Ectodermal cell (in vitro differentiated cells): Measurements from ENCODE around the gene FXYD3.
"Not testable (repeated sequence)": the region's sequence is repeated elsewhere in the genome, so short reads cannot be mapped to it uniquely, and the experiment has no call there.

Experiments used
- H3K27ac ChIP-seq: 2 replicates; pipeline ENCODE4 v1.7.0; 2013; ENCODE audit warnings: mild to moderate bottlenecking, low read depth, low read length; ENCODE audit not compliant: insufficient read depth, poor library complexity, severe bottlenecking
- H3K27me3 ChIP-seq: 2 replicates; pipeline ENCODE4 v1.7.0; 2013; ENCODE audit warnings: mild to moderate bottlenecking, low read length; ENCODE audit not compliant: insufficient read depth, control insufficient read depth, poor library complexity, severe bottlenecking
- H3K36me3 ChIP-seq: one replicate; pipeline ENCODE4 v1.7.0; 2013; ENCODE audit warnings: low read length; ENCODE audit not compliant: control insufficient read depth, insufficient read depth
- H3K4me1 ChIP-seq: one replicate; pipeline ENCODE4 v1.7.0; 2013; ENCODE audit warnings: low read length; ENCODE audit not compliant: control insufficient read depth, insufficient read depth
- H3K4me3 ChIP-seq: 2 replicates; pipeline ENCODE4 v1.7.0; 2013; ENCODE audit warnings: low read depth, low read length, control low read depth; ENCODE audit not compliant: insufficient read depth
- H3K9me3 ChIP-seq: 2 replicates; pipeline ENCODE4 v1.7.0; 2013; ENCODE audit warnings: mild to moderate bottlenecking, low read length, moderate library complexity; ENCODE audit not compliant: control insufficient read depth
- WGBS, 2 experiments: methylation state at CpG; one replicate each; pipeline ENCODE4 v1.1.7; 2013; ENCODE audit warnings: missing lambda C conversion rate in 2 of 2; 5-methylcytosine and 5-hydroxymethylcytosine counted together

The FXYD3 gene

DNA sequence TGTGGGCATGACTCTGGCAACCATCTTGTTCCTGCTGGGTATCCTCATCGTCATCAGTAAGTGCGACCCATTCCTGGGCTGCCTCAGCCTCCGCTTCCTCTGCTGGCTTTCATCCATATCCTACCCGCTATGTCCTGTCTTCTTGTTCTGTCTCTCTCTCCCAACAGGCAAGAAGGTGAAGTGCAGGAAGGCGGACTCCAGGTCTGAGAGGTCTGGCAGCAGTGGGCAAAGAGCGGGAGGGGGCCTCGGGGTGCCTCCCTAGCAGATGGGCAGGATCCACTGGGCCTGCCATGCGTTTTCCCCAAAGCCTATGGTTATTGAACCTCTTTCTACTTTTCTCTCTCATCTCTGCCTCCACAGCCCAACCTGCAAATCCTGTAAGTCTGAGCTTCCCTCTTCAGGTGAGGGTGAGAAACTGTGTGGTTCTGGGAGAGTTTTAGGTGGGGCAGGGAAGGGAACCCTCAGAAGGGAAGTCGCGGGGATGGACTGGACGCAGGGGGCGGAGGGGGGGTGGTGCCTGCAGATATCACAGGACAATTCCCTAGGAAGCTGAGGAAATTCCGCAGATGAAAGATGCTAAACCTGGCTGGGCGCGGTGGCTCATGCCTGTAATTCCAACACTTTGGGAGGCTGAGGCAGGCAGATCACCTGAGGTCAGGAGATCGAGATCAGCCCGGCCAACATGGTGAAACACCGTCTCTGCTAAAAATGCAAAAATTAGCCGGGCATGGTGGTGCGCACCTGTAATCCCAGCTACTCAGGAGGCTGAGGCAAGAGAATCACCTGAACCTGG is 35.8 kb downstream of the FXYD3 start:
- H3K36me3 ChIP-seq: no peaks in the 10 kb centered on the region
- H3K27me3 ChIP-seq: peaks cover 34% of the 10 kb centered on the region
- no peak overlapping the region for H3K4me3 ChIP-seq
- H3K4me1 ChIP-seq: peaks cover 14% of the 10 kb centered on the region
- no peaks in the 10 kb centered on the region for H3K9me3 ChIP-seq
- 88 to 91% methylated on average over 20 of the region's 20 CpGs for WGBS, 2 experiments
- no peak overlapping the region for H3K27ac ChIP-seq

DNA sequence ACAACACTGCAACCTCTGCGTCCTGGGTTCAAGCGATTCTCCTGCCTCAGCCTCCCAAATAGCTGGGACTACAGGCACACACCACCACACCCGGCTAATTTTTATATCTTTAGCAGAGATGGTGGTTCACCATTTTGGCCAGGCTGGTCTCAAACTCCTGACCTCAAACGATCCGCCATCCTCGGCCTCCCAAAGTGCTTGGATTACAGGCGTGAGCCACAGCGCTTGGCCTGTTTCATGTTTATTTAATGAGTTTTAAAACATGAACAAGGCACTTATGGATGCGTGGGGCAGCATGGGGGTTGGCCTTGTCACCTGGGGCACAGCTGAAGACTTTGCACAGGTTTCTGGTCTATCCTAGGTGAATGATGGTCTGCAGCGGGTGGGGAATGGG is 37.5 kb downstream of the FXYD3 start:
- 89% methylated on average over 10 of the region's 10 CpGs for WGBS, 2 experiments
- not testable (repeated sequence) for H3K27ac ChIP-seq

DNA sequence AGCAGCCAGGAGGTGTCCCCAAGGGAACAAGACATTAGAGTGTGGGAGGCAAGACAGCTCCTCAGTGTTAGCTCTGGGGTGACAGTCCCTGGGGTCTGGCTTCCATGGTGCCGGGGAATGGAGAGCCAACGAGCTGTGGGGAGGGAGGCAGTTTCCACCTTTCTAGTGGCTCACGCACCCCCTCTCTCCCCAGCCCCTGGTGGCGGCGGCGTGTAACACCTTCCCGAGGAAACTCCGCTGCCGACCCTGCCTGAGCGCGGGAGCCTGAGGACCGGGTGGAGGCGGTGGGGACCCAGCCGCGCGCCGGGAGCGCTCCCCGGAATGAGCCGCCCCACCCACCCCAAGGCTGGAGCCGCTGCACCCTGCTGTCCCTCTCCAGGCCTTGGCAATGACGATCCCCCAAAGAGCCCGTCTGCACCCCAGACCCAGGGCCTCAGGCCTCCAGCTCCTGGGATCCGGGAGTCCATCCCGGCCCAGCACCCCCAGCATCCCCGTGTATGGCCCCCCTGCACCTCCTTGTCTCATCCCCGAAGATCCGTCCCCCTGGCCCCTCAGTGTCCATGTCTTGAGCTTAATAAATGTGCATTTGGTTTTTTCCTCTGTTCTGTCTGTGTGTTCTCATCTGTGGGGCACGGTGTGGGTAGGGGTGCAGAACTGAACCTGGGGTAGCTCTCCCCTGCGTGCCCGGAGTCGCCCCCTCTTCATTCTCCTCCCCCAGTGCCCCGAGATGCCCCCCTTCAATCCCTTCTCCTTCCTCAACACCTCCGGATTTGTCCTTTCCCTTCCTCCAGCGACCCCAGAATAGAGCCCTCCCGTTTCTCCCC is 38.3 kb downstream of the FXYD3 start:
- peaks cover 34% of the 10 kb centered on the region for H3K27me3 ChIP-seq
- peak overlapping the region; percentile 41 for H3K4me3 ChIP-seq
- 3% methylated on average over 36 of the region's 36 CpGs for WGBS, 2 experiments
- H3K4me1 ChIP-seq: peaks cover 14% of the 10 kb centered on the region
- no peaks in the 10 kb centered on the region for H3K36me3 ChIP-seq
- H3K9me3 ChIP-seq: no peaks in the 10 kb centered on the region
- no peak overlapping the region for H3K27ac ChIP-seq

More for the DNA sequence above, 37.5 kb downstream of the FXYD3 start:
- peaks cover 34% of the 10 kb centered on the region for H3K27me3 ChIP-seq
- H3K4me1 ChIP-seq: peaks cover 14% of the 10 kb centered on the region
- H3K36me3 ChIP-seq, H3K9me3 ChIP-seq, H3K4me3 ChIP-seq: not testable (repeated sequence)

DNA sequence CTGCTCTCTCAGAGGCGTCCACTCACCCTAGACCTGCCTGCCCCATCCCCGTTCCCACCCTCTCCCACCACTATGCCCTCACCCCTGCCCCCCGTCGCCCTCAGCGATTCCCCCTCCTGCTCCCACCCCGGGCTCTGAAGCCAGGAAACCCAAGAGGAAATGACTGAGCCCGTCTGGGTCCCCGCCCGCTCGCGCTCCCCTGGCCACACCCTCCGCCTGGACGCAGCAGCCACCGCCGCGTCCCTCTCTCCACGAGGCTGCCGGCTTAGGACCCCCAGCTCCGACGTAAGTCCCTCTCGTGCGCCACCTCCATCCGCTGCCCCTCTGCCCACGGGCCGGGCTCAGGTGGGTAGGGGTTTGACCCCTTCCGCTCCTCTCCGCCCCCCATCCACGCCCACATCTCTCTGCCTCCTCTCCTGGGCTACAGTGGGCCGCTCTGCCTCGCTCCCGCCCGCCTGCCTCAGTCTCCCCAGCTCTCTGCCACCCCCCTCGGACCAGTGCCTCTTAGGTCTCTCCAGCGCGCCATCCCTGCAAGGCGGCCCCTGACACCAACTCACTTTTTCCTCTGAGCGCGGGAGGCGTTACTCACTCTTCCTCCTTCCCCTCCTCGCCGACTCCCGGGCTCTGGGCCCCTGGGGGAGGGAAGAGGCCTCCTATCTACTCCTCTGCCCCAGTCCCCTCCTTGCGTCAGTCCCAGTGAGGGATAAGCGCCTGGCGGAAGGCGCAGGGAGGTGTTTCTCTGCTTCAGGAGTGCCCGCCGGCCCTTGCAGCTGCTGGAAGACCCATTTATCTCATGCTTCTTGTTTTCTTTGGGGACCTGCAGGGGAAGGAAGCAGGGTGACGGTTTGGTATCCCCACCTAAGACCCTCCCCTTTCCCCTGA is 39.1 kb downstream of the FXYD3 start, which contains the start of gene FXYD5:
FXYD5 (plus strand) TSS at position 211 of the 882 bp plus-strand sequence. CDS start 816 bp downstream, outside the sequence.
- Histone ChIP-seq H3K4me3 (peak within 1 kb of the TSS; percentile 41), H3K27ac (no peak within 1 kb of the TSS), H3K27me3 (peaks cover 34% of the 10 kb centered on the region), H3K36me3 (no peaks in the 10 kb centered on the region), H3K9me3 (no peaks in the 10 kb centered on the region), H3K4me1 (peaks cover 14% of the 10 kb centered on the region)
- 0% methylated on average over 48 to 49 of the region's 49 CpGs for WGBS, 2 experiments

DNA sequence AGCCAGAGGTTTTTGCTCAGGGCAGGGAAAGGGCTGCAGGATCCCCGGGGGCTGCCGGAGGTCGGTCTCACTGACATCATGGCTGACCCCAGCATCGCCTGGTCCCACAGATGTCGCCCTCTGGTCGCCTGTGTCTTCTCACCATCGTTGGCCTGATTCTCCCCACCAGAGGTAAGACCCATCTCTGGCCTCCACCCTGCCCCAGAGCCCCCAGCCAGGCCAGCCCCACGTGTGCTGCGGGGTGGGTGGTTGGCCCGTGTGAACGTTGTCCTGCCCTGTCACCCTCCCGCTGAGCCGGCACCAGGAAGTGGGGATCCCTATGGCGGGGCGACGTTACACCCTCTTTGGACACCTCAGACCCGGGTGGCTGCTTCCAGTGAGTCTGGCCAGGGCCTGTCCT is 39.8 kb downstream of the FXYD3 start:
- Histone ChIP-seq H3K9me3 (no peaks in the 10 kb centered on the region), H3K4me3 (peak overlapping the region; percentile 41), H3K27ac (no peak overlapping the region), H3K36me3 (no peaks in the 10 kb centered on the region), H3K27me3 (peaks cover 34% of the 10 kb centered on the region), H3K4me1 (peaks cover 14% of the 10 kb centered on the region)
- 25 to 27% methylated on average over 17 of the region's 17 CpGs for WGBS, 2 experiments

DNA sequence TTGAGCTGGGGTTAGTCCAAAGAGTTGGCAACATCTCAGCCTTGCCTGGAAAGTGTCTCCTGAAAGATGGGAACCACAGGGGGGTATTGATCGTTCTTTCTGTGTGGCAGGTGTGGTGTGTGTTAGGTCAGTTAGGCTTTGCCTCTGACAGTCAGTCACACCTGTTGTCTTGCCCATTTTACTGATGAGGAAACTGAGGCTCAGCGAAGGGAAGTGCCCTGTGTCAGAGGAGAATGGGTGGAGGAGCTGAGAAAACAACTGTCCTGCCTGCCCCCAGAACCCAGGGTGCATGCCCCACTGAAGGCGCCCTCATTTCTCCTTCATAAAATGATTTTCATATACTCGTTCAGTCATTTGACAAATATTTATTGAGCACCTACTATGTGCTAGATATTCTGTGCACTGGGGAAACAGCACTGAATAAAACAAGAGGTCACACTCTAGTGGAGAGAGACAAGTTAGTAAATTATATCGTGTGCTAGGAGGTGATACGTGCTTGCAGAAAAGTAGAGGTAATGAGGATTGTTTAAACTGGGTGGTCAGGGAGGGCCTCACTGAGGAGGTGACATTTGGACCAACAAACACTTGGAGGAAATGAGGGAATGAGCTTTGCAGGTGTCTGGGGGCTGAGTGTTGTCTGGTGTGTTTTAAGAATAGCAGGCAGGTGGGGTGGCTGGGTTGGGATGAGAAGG is 40.5 kb downstream of the FXYD3 start:
- Histone ChIP-seq H3K36me3 (peaks cover 3% of the 10 kb centered on the region), H3K27ac (no peak overlapping the region), H3K9me3 (no peaks in the 10 kb centered on the region), H3K27me3 (peaks cover 34% of the 10 kb centered on the region), H3K4me1 (peaks cover 14% of the 10 kb centered on the region), H3K4me3 (no peak overlapping the region)
- 92 to 94% methylated on average over 6 of the region's 6 CpGs for WGBS, 2 experiments

DNA sequence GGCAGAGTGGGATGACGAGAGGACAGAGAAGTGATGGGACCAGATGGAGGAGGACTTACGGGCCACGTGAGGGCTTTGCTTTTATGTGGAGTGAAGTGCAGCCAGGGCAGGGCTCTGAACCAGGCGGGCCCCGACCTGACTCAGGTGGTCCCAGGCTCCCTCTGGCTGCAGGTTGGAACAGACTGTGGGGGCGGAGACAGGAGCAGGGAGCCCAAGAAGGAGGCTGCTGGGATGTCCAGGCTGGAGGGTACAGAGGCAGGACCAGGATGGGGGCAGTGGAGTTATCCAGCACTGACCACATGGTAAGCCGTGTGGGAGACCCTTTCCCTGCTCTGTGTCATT is 41.0 kb downstream of the FXYD3 start:
- WGBS, 2 experiments: 87 to 89% methylated on average over 7 of the region's 7 CpGs
- Histone ChIP-seq H3K9me3 (no peaks in the 10 kb centered on the region), H3K4me3 (no peak overlapping the region), H3K27me3 (peaks cover 34% of the 10 kb centered on the region), H3K4me1 (peaks cover 14% of the 10 kb centered on the region), H3K36me3 (peaks cover 3% of the 10 kb centered on the region), H3K27ac (no peak overlapping the region)

DNA sequence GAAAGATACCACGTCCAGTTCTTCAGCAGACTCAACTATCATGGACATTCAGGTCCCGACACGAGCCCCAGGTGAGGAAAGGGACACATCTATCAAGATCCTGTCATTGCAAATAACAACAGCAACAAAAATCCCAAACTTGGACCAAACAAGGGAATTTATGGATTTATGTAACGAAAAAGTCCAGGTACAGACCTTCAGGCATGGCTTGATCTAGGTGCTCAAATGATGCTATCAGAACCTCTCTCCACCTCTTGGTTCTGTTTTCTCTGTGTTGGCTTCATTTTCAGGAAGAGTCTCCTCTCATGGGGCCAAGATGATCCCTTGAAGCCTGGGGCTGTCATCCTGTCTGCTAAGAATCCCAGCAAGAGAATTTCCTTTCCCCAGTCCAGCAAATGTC is 41.8 kb downstream of the FXYD3 start:
- Histone ChIP-seq H3K4me1 (peaks cover 11% of the 10 kb centered on the region), H3K9me3 (no peaks in the 10 kb centered on the region), H3K27ac (no peak overlapping the region), H3K36me3 (peaks cover 3% of the 10 kb centered on the region), H3K27me3 (peaks cover 34% of the 10 kb centered on the region), H3K4me3 (no peak overlapping the region)
- 89 to 93% methylated on average over 4 of the region's 4 CpGs for WGBS, 2 experiments

DNA sequence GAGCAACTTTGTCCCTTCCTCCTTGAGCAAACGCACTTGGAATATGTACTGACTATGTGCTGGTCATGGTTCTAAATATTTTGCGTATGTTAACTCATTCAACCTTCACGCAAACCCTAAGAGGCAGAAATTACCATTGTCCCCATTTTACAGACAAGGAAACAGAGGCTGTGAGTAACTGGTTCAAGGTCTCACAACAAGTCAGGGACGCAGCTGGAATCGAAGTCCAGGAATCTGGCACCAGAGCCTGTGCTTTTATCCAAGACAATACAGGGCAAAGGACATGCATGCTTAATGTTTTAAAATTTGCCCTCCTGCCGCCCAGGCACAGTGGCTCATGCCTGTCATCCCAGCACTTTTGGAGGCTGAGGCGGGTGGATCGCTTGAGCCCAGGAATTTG is 44.0 kb downstream of the FXYD3 start:
- 94 to 96% methylated on average over 8 of the region's 8 CpGs for WGBS, 2 experiments
- H3K27ac ChIP-seq: no peak overlapping the region
- H3K36me3 ChIP-seq: peaks cover 10% of the 10 kb centered on the region
- no peak overlapping the region for H3K4me3 ChIP-seq
- no peaks in the 10 kb centered on the region for H3K9me3 ChIP-seq
- peaks cover 12% of the 10 kb centered on the region for H3K27me3 ChIP-seq
- H3K4me1 ChIP-seq: no peaks in the 10 kb centered on the region
